ENCODE measurements around the gene HDAC4.

Gene HDAC4

DNA sequence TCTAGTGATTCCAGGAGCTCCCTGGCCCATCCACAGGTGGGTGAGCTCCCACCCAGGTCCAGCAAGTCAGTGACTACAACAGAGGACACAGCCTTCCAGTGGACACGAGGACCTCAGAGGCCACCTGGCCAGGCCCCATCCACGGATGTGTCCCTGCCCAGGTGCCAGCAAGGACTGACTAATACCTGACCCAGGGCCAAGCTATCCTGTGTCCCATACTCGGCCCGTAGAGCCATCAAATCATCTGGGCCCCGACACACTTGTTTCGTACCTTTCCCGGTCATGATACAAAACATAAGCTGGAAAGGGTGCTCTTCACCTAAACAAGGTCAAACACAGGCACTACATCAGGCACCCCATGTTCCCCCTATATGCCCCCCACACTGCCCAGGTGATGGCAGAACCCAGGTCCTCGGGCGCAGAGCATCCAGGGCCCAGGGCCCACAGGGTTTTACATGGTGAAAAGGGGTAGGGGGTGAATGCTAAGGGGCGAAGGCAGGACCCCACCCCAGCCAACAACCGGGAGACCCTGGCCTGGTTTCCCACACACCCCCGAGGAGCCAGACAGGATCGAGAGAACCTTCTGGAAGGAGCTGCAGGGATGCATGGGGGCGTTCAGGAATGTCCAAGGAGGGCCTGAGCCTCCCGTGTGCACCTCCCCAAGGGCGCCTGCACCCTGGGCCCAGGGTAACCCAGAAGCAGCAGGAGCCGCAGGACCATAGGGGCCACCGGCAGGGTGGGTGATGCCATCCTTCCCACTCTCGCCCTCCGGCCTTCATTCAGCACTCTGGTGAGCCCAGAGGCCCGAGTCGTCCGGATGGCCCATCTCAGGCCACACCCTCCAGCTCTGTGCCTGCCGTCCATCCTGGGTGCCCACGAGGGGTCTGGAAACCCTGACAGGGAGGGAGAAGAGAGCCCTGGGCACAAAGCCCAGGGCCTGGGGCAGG, 94.3 kb downstream of the HDAC4 start:
- Histone ChIP-seq H3K36me3 (ENCODE audit: control insufficient read depth in 2 of 2, insufficient read depth in 1 of 2, low read length in 2 of 2) (no peaks in the 10 kb centered on the region), H3K9me3 (ENCODE audit: control insufficient read depth, insufficient read depth, low read depth, low read length) (no peaks in the 10 kb centered on the region), H3K27ac (ENCODE audit: extremely low read depth, low read depth, low read length) (no peak overlapping the region), H3K4me1 (ENCODE audit: control insufficient read depth, insufficient read depth, low read length) (peaks cover 5% of the 10 kb centered on the region), H3K4me3 (ENCODE audit: low read depth, low read length) (no peak overlapping the region)
- no peak for TF ChIP-seq ZNF621 (tag by site-specific recombination; IDR thresholded peaks at IDR 0.05)
- no peak for TF ChIP-seq ZNF146 (tag by site-specific recombination; IDR thresholded peaks at IDR 0.05)
- no peak for TF ChIP-seq ZFP69B (tag by site-specific recombination; IDR thresholded peaks at IDR 0.05)
- no peak for TF ChIP-seq ZSCAN30 (tag by site-specific recombination; IDR thresholded peaks at IDR 0.05)
- no peak for TF ChIP-seq TRIM28 (IDR thresholded peaks at IDR 0.05; ENCODE audit: borderline replicate concordance, low read length)
- TF ChIP-seq ZNF529 (tag by site-specific recombination; IDR thresholded peaks at IDR 0.05; ENCODE audit: insufficient replicate concordance) = no peak
- TF ChIP-seq ZNF558 (tag by site-specific recombination; IDR thresholded peaks at IDR 0.05) = no peak
- no peak for TF ChIP-seq ZIC2 (tag by site-specific recombination; IDR thresholded peaks at IDR 0.05)
- TF ChIP-seq OVOL3 (tag by site-specific recombination; IDR thresholded peaks at IDR 0.05) = no peak
- TF ChIP-seq ZNF10 (tag by site-specific recombination; IDR thresholded peaks at IDR 0.05) = no peak
- no peak for TF ChIP-seq ZSCAN23 (tag by site-specific recombination; IDR thresholded peaks at IDR 0.05)
- POLR2A ChIA-PET = no interaction called here
- CTCF ChIA-PET = no interaction called here

DNA sequence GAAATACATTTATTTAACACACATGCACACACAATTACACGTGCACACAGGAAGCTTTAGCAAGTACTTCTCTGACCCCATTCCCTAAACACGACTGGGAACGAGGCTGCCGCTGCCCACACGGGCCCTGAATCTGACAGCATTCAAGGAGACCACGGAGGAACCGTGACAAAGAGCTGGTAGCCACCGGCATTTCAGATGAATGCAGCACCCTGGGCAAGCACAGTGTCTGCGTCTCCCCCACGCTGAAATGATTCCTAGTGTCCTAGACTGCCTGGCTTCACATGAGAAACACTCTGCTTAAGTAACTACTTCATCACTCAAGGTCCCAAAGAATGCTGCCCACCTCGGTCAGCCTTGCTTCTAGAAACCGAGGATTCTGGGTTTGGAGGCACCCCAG, 95.0 kb downstream of the HDAC4 start:
- TF ChIP-seq, protein P1, sequence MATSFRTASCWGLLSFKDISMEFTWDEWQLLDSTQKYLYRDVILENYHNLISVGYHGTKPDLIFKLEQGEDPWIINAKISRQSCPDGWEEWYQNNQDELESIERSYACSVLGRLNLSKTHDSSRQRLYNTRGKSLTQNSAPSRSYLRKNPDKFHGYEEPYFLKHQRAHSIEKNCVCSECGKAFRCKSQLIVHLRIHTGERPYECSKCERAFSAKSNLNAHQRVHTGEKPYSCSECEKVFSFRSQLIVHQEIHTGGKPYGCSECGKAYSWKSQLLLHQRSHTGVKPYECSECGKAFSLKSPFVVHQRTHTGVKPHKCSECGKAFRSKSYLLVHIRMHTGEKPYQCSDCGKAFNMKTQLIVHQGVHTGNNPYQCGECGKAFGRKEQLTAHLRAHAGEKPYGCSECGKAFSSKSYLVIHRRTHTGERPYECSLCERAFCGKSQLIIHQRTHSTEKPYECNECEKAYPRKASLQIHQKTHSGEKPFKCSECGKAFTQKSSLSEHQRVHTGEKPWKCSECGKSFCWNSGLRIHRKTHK (tag by site-specific recombination; IDR thresholded peaks at IDR 0.05) = no peak
- TF ChIP-seq, protein P2, sequence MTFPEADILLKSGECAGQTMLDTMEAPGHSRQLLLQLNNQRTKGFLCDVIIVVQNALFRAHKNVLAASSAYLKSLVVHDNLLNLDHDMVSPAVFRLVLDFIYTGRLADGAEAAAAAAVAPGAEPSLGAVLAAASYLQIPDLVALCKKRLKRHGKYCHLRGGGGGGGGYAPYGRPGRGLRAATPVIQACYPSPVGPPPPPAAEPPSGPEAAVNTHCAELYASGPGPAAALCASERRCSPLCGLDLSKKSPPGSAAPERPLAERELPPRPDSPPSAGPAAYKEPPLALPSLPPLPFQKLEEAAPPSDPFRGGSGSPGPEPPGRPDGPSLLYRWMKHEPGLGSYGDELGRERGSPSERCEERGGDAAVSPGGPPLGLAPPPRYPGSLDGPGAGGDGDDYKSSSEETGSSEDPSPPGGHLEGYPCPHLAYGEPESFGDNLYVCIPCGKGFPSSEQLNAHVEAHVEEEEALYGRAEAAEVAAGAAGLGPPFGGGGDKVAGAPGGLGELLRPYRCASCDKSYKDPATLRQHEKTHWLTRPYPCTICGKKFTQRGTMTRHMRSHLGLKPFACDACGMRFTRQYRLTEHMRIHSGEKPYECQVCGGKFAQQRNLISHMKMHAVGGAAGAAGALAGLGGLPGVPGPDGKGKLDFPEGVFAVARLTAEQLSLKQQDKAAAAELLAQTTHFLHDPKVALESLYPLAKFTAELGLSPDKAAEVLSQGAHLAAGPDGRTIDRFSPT (tag by site-specific recombination; IDR thresholded peaks at IDR 0.05) = no peak
- TF ChIP-seq ZBTB1 (tag by site-specific recombination; IDR thresholded peaks at IDR 0.05) = no peak
- TF ChIP-seq, protein P3, sequence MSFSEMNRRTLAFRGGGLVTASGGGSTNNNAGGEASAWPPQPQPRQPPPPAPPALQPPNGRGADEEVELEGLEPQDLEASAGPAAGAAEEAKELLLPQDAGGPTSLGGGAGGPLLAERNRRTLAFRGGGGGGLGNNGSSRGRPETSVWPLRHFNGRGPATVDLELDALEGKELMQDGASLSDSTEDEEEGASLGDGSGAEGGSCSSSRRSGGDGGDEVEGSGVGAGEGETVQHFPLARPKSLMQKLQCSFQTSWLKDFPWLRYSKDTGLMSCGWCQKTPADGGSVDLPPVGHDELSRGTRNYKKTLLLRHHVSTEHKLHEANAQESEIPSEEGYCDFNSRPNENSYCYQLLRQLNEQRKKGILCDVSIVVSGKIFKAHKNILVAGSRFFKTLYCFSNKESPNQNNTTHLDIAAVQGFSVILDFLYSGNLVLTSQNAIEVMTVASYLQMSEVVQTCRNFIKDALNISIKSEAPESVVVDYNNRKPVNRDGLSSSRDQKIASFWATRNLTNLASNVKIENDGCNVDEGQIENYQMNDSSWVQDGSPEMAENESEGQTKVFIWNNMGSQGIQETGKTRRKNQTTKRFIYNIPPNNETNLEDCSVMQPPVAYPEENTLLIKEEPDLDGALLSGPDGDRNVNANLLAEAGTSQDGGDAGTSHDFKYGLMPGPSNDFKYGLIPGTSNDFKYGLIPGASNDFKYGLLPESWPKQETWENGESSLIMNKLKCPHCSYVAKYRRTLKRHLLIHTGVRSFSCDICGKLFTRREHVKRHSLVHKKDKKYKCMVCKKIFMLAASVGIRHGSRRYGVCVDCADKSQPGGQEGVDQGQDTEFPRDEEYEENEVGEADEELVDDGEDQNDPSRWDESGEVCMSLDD (tag by site-specific recombination; IDR thresholded peaks at IDR 0.05) = no peak
- TF ChIP-seq, protein P4, sequence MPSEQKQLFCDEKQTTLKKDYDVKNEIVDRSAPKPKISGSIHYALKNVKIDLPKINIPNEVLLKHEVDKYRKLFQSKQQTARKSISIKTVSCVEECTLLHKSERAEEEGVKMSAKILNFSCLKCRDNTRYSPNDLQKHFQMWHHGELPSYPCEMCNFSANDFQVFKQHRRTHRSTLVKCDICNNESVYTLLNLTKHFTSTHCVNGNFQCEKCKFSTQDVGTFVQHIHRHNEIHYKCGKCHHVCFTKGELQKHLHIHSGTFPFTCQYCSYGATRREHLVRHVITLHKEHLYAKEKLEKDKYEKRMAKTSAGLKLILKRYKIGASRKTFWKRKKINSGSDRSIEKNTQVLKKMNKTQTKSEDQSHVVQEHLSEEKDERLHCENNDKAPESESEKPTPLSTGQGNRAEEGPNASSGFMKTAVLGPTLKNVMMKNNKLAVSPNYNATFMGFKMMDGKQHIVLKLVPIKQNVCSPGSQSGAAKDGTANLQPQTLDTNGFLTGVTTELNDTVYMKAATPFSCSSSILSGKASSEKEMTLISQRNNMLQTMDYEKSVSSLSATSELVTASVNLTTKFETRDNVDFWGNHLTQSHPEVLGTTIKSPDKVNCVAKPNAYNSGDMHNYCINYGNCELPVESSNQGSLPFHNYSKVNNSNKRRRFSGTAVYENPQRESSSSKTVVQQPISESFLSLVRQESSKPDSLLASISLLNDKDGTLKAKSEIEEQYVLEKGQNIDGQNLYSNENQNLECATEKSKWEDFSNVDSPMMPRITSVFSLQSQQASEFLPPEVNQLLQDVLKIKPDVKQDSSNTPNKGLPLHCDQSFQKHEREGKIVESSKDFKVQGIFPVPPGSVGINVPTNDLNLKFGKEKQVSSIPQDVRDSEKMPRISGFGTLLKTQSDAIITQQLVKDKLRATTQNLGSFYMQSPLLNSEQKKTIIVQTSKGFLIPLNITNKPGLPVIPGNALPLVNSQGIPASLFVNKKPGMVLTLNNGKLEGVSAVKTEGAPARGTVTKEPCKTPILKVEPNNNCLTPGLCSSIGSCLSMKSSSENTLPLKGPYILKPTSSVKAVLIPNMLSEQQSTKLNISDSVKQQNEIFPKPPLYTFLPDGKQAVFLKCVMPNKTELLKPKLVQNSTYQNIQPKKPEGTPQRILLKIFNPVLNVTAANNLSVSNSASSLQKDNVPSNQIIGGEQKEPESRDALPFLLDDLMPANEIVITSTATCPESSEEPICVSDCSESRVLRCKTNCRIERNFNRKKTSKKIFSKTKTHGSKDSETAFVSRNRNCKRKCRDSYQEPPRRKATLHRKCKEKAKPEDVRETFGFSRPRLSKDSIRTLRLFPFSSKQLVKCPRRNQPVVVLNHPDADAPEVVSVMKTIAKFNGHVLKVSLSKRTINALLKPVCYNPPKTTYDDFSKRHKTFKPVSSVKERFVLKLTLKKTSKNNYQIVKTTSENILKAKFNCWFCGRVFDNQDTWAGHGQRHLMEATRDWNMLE (tag by site-specific recombination; conservative IDR thresholded peaks at IDR 0.05; ENCODE audit: low read depth) = no peak
- TF ChIP-seq YY2 (tag by site-specific recombination; IDR thresholded peaks at IDR 0.05) = no peak
- POLR2A ChIA-PET = no interaction called here
- no peak overlapping the region for H3K27ac ChIP-seq (ENCODE audit: extremely low read depth, low read depth, low read length)
- peaks cover 5% of the 10 kb centered on the region for H3K4me1 ChIP-seq (ENCODE audit: control insufficient read depth, insufficient read depth, low read length)
- H3K9me3 ChIP-seq (ENCODE audit: control insufficient read depth, insufficient read depth, low read depth, low read length) = no peaks in the 10 kb centered on the region
- no peak overlapping the region for H3K4me3 ChIP-seq (ENCODE audit: low read depth, low read length)
- H3K36me3 ChIP-seq (ENCODE audit: control insufficient read depth in 2 of 2, insufficient read depth in 1 of 2, low read length in 2 of 2) = no peaks in the 10 kb centered on the region
- CTCF ChIA-PET = no interaction called here
